ENCODE measurements around the gene PITPNM3. TPM values are rescaled to one million over a fixed set of nuclear protein-coding genes. Genes with fewer than 3 reads are reported as not detected.
A peak's percentile ranks its signal among the peaks of the same experiment; 100 is the strongest.

The PITPNM3 gene
- total and polyA plus RNA-seq, 10 donors = 5.4 to 215 (median 125) TPM

- H3K27ac ChIP-seq = no peak overlapping the region
- no peaks in the 10 kb centered on the region for H3K36me3 ChIP-seq
- intact Hi-C loops (cut with DNase I; ENCODE audit: low total_unique reads) = no loop called here
- peaks cover 0 to 15% (median 0%) of the 10 kb centered on the region in 7 donors for H3K27me3 ChIP-seq (replicated peaks in 1 of 7)
- no peak for DNase-seq
- TF ChIP-seq CTCF (IDR thresholded peaks at IDR 0.05 in 8 of 11, conservative IDR thresholded peaks at IDR 0.05 in 3 of 11) = no peak
- no peak for TF ChIP-seq POLR2A (IDR thresholded peaks at IDR 0.05)
- no peak for TF ChIP-seq POLR2AphosphoS5 (IDR thresholded peaks at IDR 0.05)
- H3K4me1 ChIP-seq = no peaks in the 10 kb centered on the region
- H3K9me3 ChIP-seq = no peaks in the 10 kb centered on the region
- no peak overlapping the region for H3K4me3 ChIP-seq
- 78 to 90% (median 80%) methylated on average over 8 of the region's 8 CpGs for WGBS, 5 donors
Observed at GRCh38 chr17:6415616-6416015, 140.7 kb downstream of the PITPNM3 start.

GRCh38 chr17:6413065-6413464 is 143.3 kb downstream of the PITPNM3 start:
- WGBS, 5 donors = 88 to 100% (median 89%) methylated on average over 1 of the region's 1 CpG
- DNase-seq = no peak
- Histone ChIP-seq H3K36me3 (no peaks in the 10 kb centered on the region), H3K27me3 (replicated peaks in 1 of 7) (peaks cover 0 to 17% (median 0%) of the 10 kb centered on the region in 7 donors), H3K27ac (no peak overlapping the region), H3K9me3 (no peaks in the 10 kb centered on the region), H3K4me3 (no peak overlapping the region), H3K4me1 (no peaks in the 10 kb centered on the region)
- TF ChIP-seq CTCF (IDR thresholded peaks at IDR 0.05 in 8 of 11, conservative IDR thresholded peaks at IDR 0.05 in 3 of 11) = peak in 7 of 11 experiments; percentile 26 to 46 (median 41)
- TF ChIP-seq POLR2AphosphoS5 (IDR thresholded peaks at IDR 0.05) = no peak
- no peak for TF ChIP-seq POLR2A (IDR thresholded peaks at IDR 0.05)
- intact Hi-C loops (cut with DNase I; ENCODE audit: low total_unique reads) = no loop called here

- Histone ChIP-seq H3K4me3 (no peak overlapping the region), H3K9me3 (no peaks in the 10 kb centered on the region), H3K27me3 (replicated peaks in 1 of 7) (peaks cover 0 to 53% (median 0%) of the 10 kb centered on the region in 7 donors), H3K4me1 (no peaks in the 10 kb centered on the region), H3K27ac (no peak overlapping the region), H3K36me3 (no peaks in the 10 kb centered on the region)
- no peak for TF ChIP-seq POLR2AphosphoS5 (IDR thresholded peaks at IDR 0.05)
- no peak for TF ChIP-seq CTCF (IDR thresholded peaks at IDR 0.05 in 8 of 11, conservative IDR thresholded peaks at IDR 0.05 in 3 of 11)
- TF ChIP-seq POLR2A (IDR thresholded peaks at IDR 0.05) = no peak
- DNase-seq = no peak
- intact Hi-C loops (cut with DNase I; ENCODE audit: low total_unique reads) = no loop called here
- 60 to 74% (median 67%) methylated on average over 10 of the region's 10 CpGs for WGBS, 5 donors
Observed at GRCh38 chr17:6408735-6409134, 147.6 kb downstream of the PITPNM3 start.

- no peak for DNase-seq
- intact Hi-C loops (cut with DNase I; ENCODE audit: low total_unique reads) = no loop called here
Observed at GRCh38 chr17:6408276-6408675, 148.1 kb downstream of the PITPNM3 start.

More at GRCh38 chr17:6408276-6408675, 148.1 kb downstream of the PITPNM3 start:
- H3K27me3 ChIP-seq (replicated peaks in 1 of 7) = peaks cover 0 to 50% (median 0%) of the 10 kb centered on the region in 7 donors
- no peaks in the 10 kb centered on the region for H3K4me1 ChIP-seq
- H3K27ac ChIP-seq = no peak overlapping the region
- no peaks in the 10 kb centered on the region for H3K36me3 ChIP-seq
- no peak overlapping the region for H3K4me3 ChIP-seq
- no peak for TF ChIP-seq CTCF (IDR thresholded peaks at IDR 0.05 in 8 of 11, conservative IDR thresholded peaks at IDR 0.05 in 3 of 11)
- TF ChIP-seq POLR2AphosphoS5 (IDR thresholded peaks at IDR 0.05) = no peak
- no peak for TF ChIP-seq POLR2A (IDR thresholded peaks at IDR 0.05)
- no peaks in the 10 kb centered on the region for H3K9me3 ChIP-seq
- WGBS, 5 donors = 69 to 83% (median 75%) methylated on average over 6 of the region's 6 CpGs

Measured in spleen (tissue), 11 donors.